ENCODE data around the gene IFT81.
"Not testable (repeated sequence)": the region's sequence is repeated elsewhere in the genome, so short reads cannot be mapped to it uniquely, and the experiment has no call there.

The IFT81 gene

GRCh38 chr12:110107369-110108281 is 16.5 kb upstream of the IFT81 start:
- no peak for DNase-seq (ENCODE audit: low read depth in 2 of 2)

GRCh38 chr12:110108309-110109036 is 15.7 kb upstream of the IFT81 start:
- no peak for DNase-seq (ENCODE audit: low read depth in 2 of 2)

GRCh38 chr12:110109037-110109836 is 14.9 kb upstream of the IFT81 start:
- no peak for DNase-seq (ENCODE audit: low read depth in 2 of 2)

- no peak for DNase-seq (ENCODE audit: low read depth in 2 of 2)
Measured at GRCh38 chr12:110109837-110110535, 14.2 kb upstream of the IFT81 start.

GRCh38 chr12:110111476-110112334 is 12.5 kb upstream of the IFT81 start:
- no peak for DNase-seq (ENCODE audit: low read depth in 2 of 2)

- DNase-seq (ENCODE audit: low read depth in 2 of 2), result no peak
Measured at GRCh38 chr12:110112335-110112660, 11.9 kb upstream of the IFT81 start.

GRCh38 chr12:110114528-110114937 is 9.6 kb upstream of the IFT81 start:
- DNase-seq (ENCODE audit: low read depth in 2 of 2), result no peak

- DNase-seq (ENCODE audit: low read depth in 2 of 2), result no peak
Measured at GRCh38 chr12:110115675-110116074, 8.5 kb upstream of the IFT81 start.

GRCh38 chr12:110116623-110117022 is 7.5 kb upstream of the IFT81 start:
- no peak for DNase-seq (ENCODE audit: low read depth in 2 of 2)

- DNase-seq (ENCODE audit: low read depth in 2 of 2), result not testable (repeated sequence)
Measured at GRCh38 chr12:110117210-110117609, 6.9 kb upstream of the IFT81 start.

- no peak for DNase-seq (ENCODE audit: low read depth in 2 of 2)
Measured at GRCh38 chr12:110117956-110118685, 6.0 kb upstream of the IFT81 start.

GRCh38 chr12:110122929-110123328 is 1.2 kb upstream of the IFT81 start:
- no peak for DNase-seq (ENCODE audit: low read depth in 2 of 2)

- DNase-seq (ENCODE audit: low read depth in 2 of 2), result no peak
Measured at GRCh38 chr12:110123919-110124268, 263 bp upstream of the IFT81 start.

GRCh38 chr12:110126557-110126956 is 2.4 kb downstream of the IFT81 start:
- DNase-seq (ENCODE audit: low read depth in 2 of 2), result no peak

- no peak for DNase-seq (ENCODE audit: low read depth in 2 of 2)
Measured at GRCh38 chr12:110134691-110135411, 10.7 kb downstream of the IFT81 start.

- DNase-seq (ENCODE audit: low read depth in 2 of 2), result no peak
Measured at GRCh38 chr12:110135806-110136205, 11.6 kb downstream of the IFT81 start.

- no peak for DNase-seq (ENCODE audit: low read depth in 2 of 2)
Measured at GRCh38 chr12:110137786-110138185, 13.6 kb downstream of the IFT81 start.

- no peak for DNase-seq (ENCODE audit: low read depth in 2 of 2)
Measured at GRCh38 chr12:110141389-110141788, 17.2 kb downstream of the IFT81 start.

- DNase-seq (ENCODE audit: low read depth in 2 of 2), result no peak
Measured at GRCh38 chr12:110146986-110147385, 22.8 kb downstream of the IFT81 start.
